Trophoblast cell (in vitro differentiated cells and primary cell): ENCODE results near the gene CHAT.

Experiments
- DNase-seq, 2 donors: peaks; one replicate each; pipeline ENCODE4 v3.0.0-alpha.2; 2016
- H2AFZ ChIP-seq: 2 replicates; pipeline ENCODE4 v1.6.1; 2013; ENCODE audit warnings: low read length, moderate library complexity, mild to moderate bottlenecking; ENCODE audit not compliant: insufficient read depth, poor library complexity
- H2AK5ac ChIP-seq: 2 replicates; pipeline ENCODE4 v1.6.1; 2013; ENCODE audit warnings: mild to moderate bottlenecking, low read length
- H2BK120ac ChIP-seq: 2 replicates; pipeline ENCODE4 v1.6.1; 2013; ENCODE audit warnings: low read length, mild to moderate bottlenecking, moderate library complexity; ENCODE audit not compliant: insufficient read depth, poor library complexity
- H2BK12ac ChIP-seq: 2 replicates; pipeline ENCODE4 v1.6.1; 2013; ENCODE audit warnings: mild to moderate bottlenecking, low read length, moderate library complexity
- H2BK5ac ChIP-seq: 2 replicates; pipeline ENCODE4 v1.6.1; 2013; ENCODE audit warnings: low read length, low read depth, moderate library complexity, mild to moderate bottlenecking; ENCODE audit not compliant: poor library complexity
- H3K14ac ChIP-seq: 2 replicates; pipeline ENCODE4 v1.6.1; 2013; ENCODE audit warnings: mild to moderate bottlenecking, low read length
- H3K18ac ChIP-seq: 2 replicates; pipeline ENCODE4 v1.6.1; 2013; ENCODE audit warnings: mild to moderate bottlenecking, low read length
- H3K23ac ChIP-seq: 2 replicates; pipeline ENCODE4 v1.6.1; 2013; ENCODE audit warnings: low read length
- H3K27ac ChIP-seq: 2 replicates; pipeline ENCODE4 v1.5.1; 2013; ENCODE audit warnings: low read depth, mild to moderate bottlenecking, inconsistent platforms, low read length, moderate library complexity
- H3K27me3 ChIP-seq: 2 replicates; pipeline ENCODE4 v1.6.1; 2013; ENCODE audit warnings: inconsistent platforms, mild to moderate bottlenecking, low read length, moderate library complexity; ENCODE audit not compliant: insufficient read depth
- H3K36me3 ChIP-seq, 2 experiments: 1 replicate in 1 of 2; 2 replicates in 1 of 2; pipeline ENCODE4 v1.6.1; 2013; ENCODE audit warnings: low read length in 2 of 2, mild to moderate bottlenecking in 2 of 2, moderate library complexity in 1 of 2; ENCODE audit not compliant: insufficient read depth in 2 of 2, control insufficient read depth in 1 of 2
- H3K4ac ChIP-seq: 2 replicates; pipeline ENCODE4 v1.6.1; 2013; ENCODE audit warnings: low read depth, mild to moderate bottlenecking, low read length, moderate library complexity
- H3K4me1 ChIP-seq, 2 experiments: 1 replicate in 1 of 2; 2 replicates in 1 of 2; pipeline ENCODE4 v1.6.1; 2013; ENCODE audit warnings: low read length in 2 of 2, mild to moderate bottlenecking in 2 of 2, moderate library complexity in 1 of 2; ENCODE audit not compliant: insufficient read depth in 2 of 2, control insufficient read depth in 1 of 2
- H3K4me2 ChIP-seq: 2 replicates; pipeline ENCODE4 v1.6.1; 2013; ENCODE audit warnings: inconsistent platforms, mild to moderate bottlenecking, low read length, moderate library complexity
- H3K4me3 ChIP-seq: 2 replicates; pipeline ENCODE4 v1.5.1; 2013; ENCODE audit warnings: mild to moderate bottlenecking, low read depth, low read length, inconsistent platforms
- H3K79me1 ChIP-seq: one replicate; pipeline ENCODE4 v1.6.1; 2013; ENCODE audit warnings: low read length
- H3K79me2 ChIP-seq: 2 replicates; pipeline ENCODE4 v1.6.1; 2013; ENCODE audit warnings: low read length, mild to moderate bottlenecking; ENCODE audit not compliant: control insufficient read depth, insufficient read depth, poor library complexity
- H3K9ac ChIP-seq: 2 replicates; pipeline ENCODE4 v1.6.1; 2013; ENCODE audit warnings: mild to moderate bottlenecking, low read length
- H3K9me3 ChIP-seq: 2 replicates; pipeline ENCODE4 v1.6.1; 2013; ENCODE audit warnings: low read depth, mild to moderate bottlenecking, control low read depth, inconsistent platforms, low read length; ENCODE audit not compliant: insufficient read depth
- H4K12ac ChIP-seq: 2 replicates; pipeline ENCODE4 v1.6.1; 2013; ENCODE audit warnings: low read depth, mild to moderate bottlenecking, low read length, moderate library complexity
- H4K8ac ChIP-seq: 2 replicates; pipeline ENCODE4 v1.6.1; 2013; ENCODE audit warnings: low read depth, mild to moderate bottlenecking, low read length, moderate library complexity
- H4K91ac ChIP-seq: one replicate; pipeline ENCODE4 v1.6.1; 2013; ENCODE audit warnings: low read depth, mild to moderate bottlenecking, low read length, moderate library complexity
- WGBS: extraction: QIAGEN DNeasy Blood & Tissue Kit; methylation state at CpG from one replicate; pipeline ENCODE4 v1.1.7; 2013; ENCODE audit warnings: missing lambda C conversion rate; ENCODE audit not compliant: insufficient read length, insufficient coverage; ENCODE audit errors: extremely low coverage; 5-methylcytosine and 5-hydroxymethylcytosine counted together

The CHAT gene

DNA sequence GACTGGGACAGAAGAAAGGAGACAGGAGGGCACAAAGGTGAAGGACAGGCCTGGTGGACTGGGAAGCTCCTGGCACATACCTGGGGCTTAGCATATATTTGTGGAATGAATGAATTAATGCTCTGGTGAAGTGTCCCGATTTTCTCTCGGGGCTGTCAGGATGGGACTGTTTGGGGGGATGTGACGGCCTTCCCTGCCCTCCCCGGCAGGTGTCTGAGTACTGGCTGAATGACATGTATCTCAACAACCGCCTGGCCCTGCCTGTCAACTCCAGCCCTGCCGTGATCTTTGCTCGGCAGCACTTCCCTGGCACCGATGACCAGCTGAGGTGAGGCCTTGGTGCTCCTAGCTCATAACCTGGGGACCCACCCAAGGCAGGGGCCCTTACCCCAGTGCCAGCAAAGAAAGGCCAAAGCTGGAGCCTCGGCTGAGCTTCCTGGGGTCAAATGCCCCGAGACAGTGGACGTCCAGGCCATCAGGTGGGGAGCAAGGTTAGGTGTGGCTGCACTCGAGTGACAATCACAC lies 6.5 kb downstream of the CHAT start:
- H3K9me3 ChIP-seq, result peaks cover 3% of the 10 kb centered on the region
- WGBS, result no CpG with 5 or more reads among the region's 12 CpGs
- H2BK12ac ChIP-seq, result no peak overlapping the region
- H3K9ac ChIP-seq, result no peak overlapping the region
- no peaks in the 10 kb centered on the region for H3K79me1 ChIP-seq
- H4K91ac ChIP-seq, result no peak overlapping the region
- H3K4me3 ChIP-seq, result no peak overlapping the region
- H3K14ac ChIP-seq, result no peak overlapping the region
- H2BK120ac ChIP-seq, result no peak overlapping the region
- H3K27me3 ChIP-seq, result peaks cover 9% of the 10 kb centered on the region
- DNase-seq, result no peak
- H2AFZ ChIP-seq, result no peak overlapping the region
- H3K79me2 ChIP-seq, result no peaks in the 10 kb centered on the region
- H3K4me2 ChIP-seq, result no peak overlapping the region
- no peaks in the 10 kb centered on the region for H3K4me1 ChIP-seq
- no peak overlapping the region for H4K8ac ChIP-seq
- H3K4ac ChIP-seq, result no peak overlapping the region
- no peak overlapping the region for H4K12ac ChIP-seq
- H3K23ac ChIP-seq, result no peak overlapping the region
- no peak overlapping the region for H2BK5ac ChIP-seq
- H3K27ac ChIP-seq, result no peak overlapping the region
- no peak overlapping the region for H3K18ac ChIP-seq
- H2AK5ac ChIP-seq, result no peak overlapping the region
- no peaks in the 10 kb centered on the region for H3K36me3 ChIP-seq

DNA sequence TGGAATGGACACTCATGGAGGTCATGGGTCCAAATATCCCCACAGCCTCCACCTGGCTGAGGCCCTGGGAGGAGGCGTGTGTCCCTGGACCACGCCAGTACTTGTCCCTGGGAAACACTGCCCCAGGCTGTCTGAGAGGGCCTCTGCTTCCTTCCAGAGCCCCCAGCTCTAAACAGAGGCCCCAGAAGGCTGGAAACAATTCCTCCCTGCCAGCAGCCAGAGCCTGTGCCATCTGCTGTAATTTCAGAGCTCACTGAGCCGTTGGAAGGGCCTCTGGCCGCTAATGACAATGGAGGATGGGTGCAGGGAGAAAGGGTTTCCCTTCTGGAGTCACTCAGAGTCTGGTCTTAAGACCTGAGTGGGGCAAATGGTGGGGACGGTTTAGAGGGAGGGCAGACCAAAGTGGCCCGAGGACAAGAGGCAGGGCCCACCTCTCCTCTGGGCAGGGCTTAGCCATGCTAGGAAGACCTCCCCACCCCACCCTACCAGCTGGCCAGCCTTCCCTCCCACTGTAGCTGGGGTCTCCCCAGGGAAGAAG lies 7.1 kb downstream of the CHAT start:
- no peaks in the 10 kb centered on the region for H3K4me1 ChIP-seq
- no peak overlapping the region for H2AK5ac ChIP-seq
- H2BK5ac ChIP-seq, result no peak overlapping the region
- no peak overlapping the region for H2BK120ac ChIP-seq
- no peak overlapping the region for H4K12ac ChIP-seq
- peaks cover 3% of the 10 kb centered on the region for H3K9me3 ChIP-seq
- no peak overlapping the region for H3K27ac ChIP-seq
- H2BK12ac ChIP-seq, result no peak overlapping the region
- no peaks in the 10 kb centered on the region for H3K79me2 ChIP-seq
- no peak overlapping the region for H3K18ac ChIP-seq
- no peak overlapping the region for H3K4me2 ChIP-seq
- no peak overlapping the region for H4K8ac ChIP-seq
- no CpG with 5 or more reads among the region's 6 CpGs for WGBS
- no peak overlapping the region for H3K4ac ChIP-seq
- H3K14ac ChIP-seq, result no peak overlapping the region
- H3K79me1 ChIP-seq, result no peaks in the 10 kb centered on the region
- no peak overlapping the region for H4K91ac ChIP-seq
- no peak for DNase-seq
- no peak overlapping the region for H3K9ac ChIP-seq
- no peak overlapping the region for H3K23ac ChIP-seq
- no peaks in the 10 kb centered on the region for H3K36me3 ChIP-seq
- peaks cover 4% of the 10 kb centered on the region for H3K27me3 ChIP-seq
- H3K4me3 ChIP-seq, result no peak overlapping the region
- H2AFZ ChIP-seq, result no peak overlapping the region

DNA sequence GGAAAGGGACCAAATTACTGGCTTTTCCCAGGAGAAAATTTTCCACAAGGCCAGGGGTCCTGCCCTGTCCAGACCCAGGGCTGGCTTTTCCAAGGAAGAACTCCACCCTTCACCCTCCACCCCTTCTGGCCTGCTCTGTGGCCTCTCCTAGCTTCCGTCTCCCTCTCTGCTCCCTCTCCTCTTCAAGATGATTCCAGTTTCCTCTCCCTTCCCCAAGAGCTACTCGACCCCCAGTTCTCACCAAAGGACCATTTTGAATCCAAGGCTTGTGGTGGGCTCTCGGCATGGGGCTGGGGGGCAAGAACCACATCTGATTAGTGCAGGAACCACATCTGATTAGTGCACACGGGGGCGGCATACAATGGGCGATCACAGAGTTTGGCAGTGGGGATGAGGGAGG lies 7.7 kb downstream of the CHAT start:
- Histone ChIP-seq H2BK5ac (no peak overlapping the region), H2BK12ac (no peak overlapping the region), H2AFZ (no peak overlapping the region), H2BK120ac (no peak overlapping the region), H3K4me2 (no peak overlapping the region), H3K4me1 (no peaks in the 10 kb centered on the region), H4K12ac (no peak overlapping the region), H4K8ac (no peak overlapping the region), H3K18ac (no peak overlapping the region), H3K14ac (no peak overlapping the region), H3K23ac (no peak overlapping the region), H3K9ac (no peak overlapping the region), H3K27me3 (peaks cover 3% of the 10 kb centered on the region), H3K36me3 (no peaks in the 10 kb centered on the region), H3K79me2 (no peaks in the 10 kb centered on the region), H3K79me1 (no peaks in the 10 kb centered on the region), H3K4me3 (no peak overlapping the region), H4K91ac (no peak overlapping the region), H3K27ac (no peak overlapping the region), H2AK5ac (no peak overlapping the region), H3K4ac (no peak overlapping the region), H3K9me3 (peaks cover 2% of the 10 kb centered on the region)
- no peak for DNase-seq
- WGBS, result no CpG with 5 or more reads among the region's 6 CpGs

DNA sequence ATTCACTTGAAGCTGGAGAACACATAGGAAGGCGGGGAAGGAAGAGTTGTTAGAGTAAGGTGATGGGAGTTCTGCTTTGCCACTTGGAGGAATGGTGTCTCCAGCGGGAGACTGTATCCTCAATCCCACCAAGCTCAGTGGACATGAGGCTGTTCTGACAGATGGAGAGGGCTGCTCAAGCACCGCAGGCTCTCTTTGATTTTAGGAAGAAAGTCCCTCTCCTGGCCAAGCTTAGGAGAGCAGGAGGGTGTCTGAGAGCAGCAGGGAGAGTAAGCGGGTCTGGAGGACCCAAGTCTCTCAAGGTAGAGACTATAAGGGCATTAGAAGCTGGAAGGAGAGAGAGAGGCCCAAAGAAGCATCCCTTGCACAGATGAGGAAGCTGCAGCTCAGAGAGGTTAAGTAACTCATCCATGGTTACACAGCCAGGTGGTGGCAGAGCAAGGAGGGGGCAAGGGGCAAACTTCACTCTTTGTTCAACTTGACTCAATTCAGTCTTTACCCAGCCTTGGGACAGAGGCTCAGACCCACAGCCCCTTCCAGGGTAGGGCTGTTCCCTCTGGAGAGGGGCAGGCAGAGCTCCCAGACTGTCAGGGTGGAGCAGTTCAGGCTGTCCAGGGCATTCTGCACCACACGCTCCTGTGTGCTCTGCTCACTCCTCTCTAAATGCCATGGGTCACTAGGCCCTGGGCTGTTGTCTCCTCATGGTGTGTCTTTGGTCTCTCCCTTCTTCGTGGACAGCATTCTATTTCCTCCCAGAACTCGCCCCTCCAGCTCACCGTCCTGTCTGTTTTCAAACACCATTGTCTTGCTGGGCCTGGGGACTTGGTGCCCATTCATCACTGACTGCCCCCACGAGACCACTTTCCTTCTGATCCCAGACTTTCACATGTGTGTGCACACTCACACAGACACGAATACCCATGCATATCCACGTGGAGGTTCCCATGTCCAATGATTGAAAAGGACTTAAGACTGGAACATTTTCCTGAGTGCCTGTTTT lies 8.9 kb downstream of the CHAT start:
- no peak overlapping the region for H3K18ac ChIP-seq
- no peak for DNase-seq
- no peak overlapping the region for H3K4ac ChIP-seq
- no peak overlapping the region for H2AK5ac ChIP-seq
- H4K91ac ChIP-seq, result no peak overlapping the region
- H3K27me3 ChIP-seq, result no peaks in the 10 kb centered on the region
- no peak overlapping the region for H3K4me2 ChIP-seq
- H2BK12ac ChIP-seq, result no peak overlapping the region
- H2BK5ac ChIP-seq, result no peak overlapping the region
- no peaks in the 10 kb centered on the region for H3K79me2 ChIP-seq
- H3K23ac ChIP-seq, result no peak overlapping the region
- H3K4me1 ChIP-seq, result no peaks in the 10 kb centered on the region
- H4K12ac ChIP-seq, result no peak overlapping the region
- H3K36me3 ChIP-seq, result no peaks in the 10 kb centered on the region
- no peak overlapping the region for H3K14ac ChIP-seq
- no peak overlapping the region for H2AFZ ChIP-seq
- no peak overlapping the region for H3K9ac ChIP-seq
- peaks cover 3% of the 10 kb centered on the region for H3K9me3 ChIP-seq
- no CpG with 5 or more reads among the region's 11 CpGs for WGBS
- no peak overlapping the region for H3K27ac ChIP-seq
- no peak overlapping the region for H4K8ac ChIP-seq
- no peak overlapping the region for H3K4me3 ChIP-seq
- no peak overlapping the region for H2BK120ac ChIP-seq
- no peaks in the 10 kb centered on the region for H3K79me1 ChIP-seq
